Loucy (cell line): ENCODE results near the gene TMC5.

Source experiments
- CTCF ChIP-seq: fragments of 200-600 bp; sonication (generic); conservative IDR thresholded peaks from 2 replicates; pipeline ENCODE4 v1.5.1; 2014; ENCODE audit warnings: mild to moderate bottlenecking, antibody characterized with exemption, low read length
- EZH2phosphoT487 ChIP-seq: fragments of 200-600 bp; IDR thresholded peaks from 2 replicates; pipeline ENCODE4 v1.6.1; 2018; ENCODE audit warnings: antibody characterized with exemption, mild to moderate bottlenecking, moderate library complexity, borderline replicate concordance

DNA sequence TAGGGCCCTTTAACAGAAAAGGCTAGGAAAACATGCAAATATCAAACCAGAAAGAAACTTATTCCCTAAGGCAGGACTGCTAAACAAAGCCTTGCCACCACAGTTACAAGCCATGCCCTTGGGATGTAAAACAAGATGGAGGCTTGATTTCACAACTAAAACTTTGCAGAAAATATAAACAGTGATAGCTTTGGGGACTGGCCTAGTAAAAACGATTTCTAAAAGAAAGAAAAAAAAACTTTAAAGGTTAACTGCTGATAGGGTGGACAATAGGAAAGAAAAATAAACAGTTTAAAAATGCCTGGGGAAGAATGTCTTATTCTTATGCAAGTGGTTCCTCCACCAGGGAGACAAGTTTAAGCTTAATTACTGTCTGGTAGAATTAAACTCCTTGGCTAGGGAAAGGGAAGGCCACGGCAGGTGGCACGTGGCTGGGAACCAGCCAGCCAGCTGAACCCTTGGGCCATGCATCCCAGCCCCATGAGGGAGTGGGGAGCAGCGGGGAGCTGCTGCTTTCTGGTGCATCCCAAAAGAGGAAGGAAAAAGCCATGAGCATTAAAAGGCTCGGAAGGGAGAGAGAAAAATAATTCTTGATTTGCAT is 10.7 kb upstream of the TMC5 start:
- TF ChIP-seq CTCF (no peak), EZH2phosphoT487 (no peak)
